Renal cortex interstitium (tissue), 11 donors: ENCODE measurements around the gene LIPK. TPM values are rescaled to one million over a fixed set of nuclear protein-coding genes. Genes with fewer than 3 reads are reported as not detected.

Experiments used
- DNase-seq, 11 donors: peaks; one replicate each; pipeline ENCODE4 v3.0.0-alpha.2; 2013; ENCODE audit warnings: low read depth in 9 of 11, low spot score in 4 of 11; ENCODE audit errors: extremely low read depth in 1 of 11
- polyA plus RNA-seq, 3 donors: library from polyadenylated mRNA; unstranded; fragments of 120-200 nt; gene quantifications; one replicate each; pipeline ENCODE4 v1.2.1, GENCODE V29; 2013; ENCODE audit not compliant: insufficient read length in 3 of 3

The LIPK gene
- polyA plus RNA-seq, 3 donors, result not detected

GRCh38 chr10:88764110-88764509, 58.1 kb downstream of the LIPK start:
- no peak for DNase-seq

- DNase-seq, result no peak
Observed at GRCh38 chr10:88765816-88766215, 59.8 kb downstream of the LIPK start.

- no peak for DNase-seq
Observed at GRCh38 chr10:88769384-88769783, 63.3 kb downstream of the LIPK start.

- DNase-seq, result no peak
Observed at GRCh38 chr10:88781206-88781605, 75.2 kb downstream of the LIPK start.

- no peak for DNase-seq
Observed at GRCh38 chr10:88782222-88782621, 76.2 kb downstream of the LIPK start.

- DNase-seq, result no peak
Observed at GRCh38 chr10:88783724-88784123, 77.7 kb downstream of the LIPK start.

- no peak for DNase-seq
Observed at GRCh38 chr10:88786032-88786770, 80.2 kb downstream of the LIPK start.

GRCh38 chr10:88787463-88787862, 81.4 kb downstream of the LIPK start:
- no peak for DNase-seq

- no peak for DNase-seq
Observed at GRCh38 chr10:88788924-88789323, 82.9 kb downstream of the LIPK start.

GRCh38 chr10:88791924-88792323, 85.9 kb downstream of the LIPK start:
- DNase-seq, result no peak

GRCh38 chr10:88792661-88793060, 86.6 kb downstream of the LIPK start:
- DNase-seq, result no peak

- no peak for DNase-seq
Observed at GRCh38 chr10:88793712-88794299, 87.8 kb downstream of the LIPK start.

- DNase-seq, result no peak
Observed at GRCh38 chr10:88794731-88795130, 88.7 kb downstream of the LIPK start.

- no peak for DNase-seq
Observed at GRCh38 chr10:88800152-88801125, 94.4 kb downstream of the LIPK start.

Other genes starting within 250 kb of the LIPK start
- 10 to 100 TPM; 16.1 to 20.0 (median 16.2) TPM for gene RNLS, start 122.9 kb upstream of the LIPK start, polyA plus RNA-seq
- gene LIPJ, start 119.5 kb upstream of the LIPK start, polyA plus RNA-seq, result under 1 TPM; 0.30 to 0.38 (median 0.32) TPM
- under 1 TPM; 0.22 to 0.29 (median 0.26) TPM for gene LIPF, start 41.8 kb upstream of the LIPK start, polyA plus RNA-seq
- gene LIPN, start 53.8 kb downstream of the LIPK start, polyA plus RNA-seq, result not detected
- gene LIPM, start 96.5 kb downstream of the LIPK start, polyA plus RNA-seq, result not detected
- under 1 TPM in 2 of 3 donors, not detected in 1; 0.17 to 0.36 TPM for gene ANKRD22, start 145.6 kb downstream of the LIPK start, polyA plus RNA-seq
- 1 to 10 TPM; 1.5 to 1.8 (median 1.6) TPM for gene STAMBPL1, start 174.0 kb downstream of the LIPK start, polyA plus RNA-seq
- 100 to 1,000 TPM; 139 to 194 (median 183) TPM for gene ACTA2, start 246.5 kb downstream of the LIPK start, polyA plus RNA-seq